Non-pigmented ciliary epithelial cell (primary cell): ENCODE results near the gene ZNF181.
"Not testable (repeated sequence)": the region's sequence is repeated elsewhere in the genome, so short reads cannot be mapped to it uniquely, and the experiment has no call there.

ENCODE experiments used
- DNase-seq: peaks from one replicate; pipeline ENCODE4 v3.0.0-alpha.2; 2010; ENCODE audit warnings: low read depth

ZNF181 gene

DNA sequence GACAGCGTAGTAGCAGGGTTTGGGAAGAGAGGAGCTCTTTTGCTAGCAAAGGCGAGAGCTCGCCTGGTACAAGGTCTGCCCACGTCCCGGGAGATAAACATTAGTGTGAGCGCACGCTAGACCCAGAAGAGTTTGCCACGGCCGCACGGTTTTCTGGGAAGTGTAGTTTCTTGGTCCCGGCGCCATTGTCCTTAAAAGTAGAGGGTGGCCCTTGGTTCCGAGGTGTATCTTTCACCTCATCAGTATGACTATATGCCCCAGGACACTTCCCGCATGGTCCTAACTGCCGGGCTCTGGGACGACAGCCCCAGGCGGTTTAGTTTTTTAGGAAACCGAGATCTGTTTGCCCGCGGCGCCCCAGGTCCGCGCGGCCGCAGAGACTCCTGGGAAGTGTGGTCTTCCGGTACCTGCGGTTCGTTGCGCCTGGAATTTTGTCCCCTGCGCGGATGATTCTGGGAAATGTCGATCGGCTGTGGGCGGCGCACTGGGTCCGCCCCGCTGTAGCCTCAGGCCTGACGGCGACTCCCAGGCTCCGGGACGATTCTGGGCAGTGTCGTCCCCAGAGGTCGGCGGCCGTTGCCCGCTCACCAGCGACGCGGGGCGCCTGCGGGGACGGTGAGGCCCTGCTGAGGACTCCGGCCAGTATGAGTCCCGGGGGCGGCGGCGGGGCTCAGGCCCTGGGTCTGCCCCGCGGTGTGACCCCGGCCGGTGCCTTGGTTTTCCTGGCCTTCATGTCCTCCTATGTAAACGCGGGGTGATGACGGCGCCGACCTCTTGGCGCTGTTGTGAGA, at the start of gene ZNF181:
TSS of gene ZNF181 (plus strand) at position 498 of the 791 bp plus-strand sequence. CDS start 795 bp downstream, outside the sequence.
- DNase-seq: peak; percentile 50

DNA sequence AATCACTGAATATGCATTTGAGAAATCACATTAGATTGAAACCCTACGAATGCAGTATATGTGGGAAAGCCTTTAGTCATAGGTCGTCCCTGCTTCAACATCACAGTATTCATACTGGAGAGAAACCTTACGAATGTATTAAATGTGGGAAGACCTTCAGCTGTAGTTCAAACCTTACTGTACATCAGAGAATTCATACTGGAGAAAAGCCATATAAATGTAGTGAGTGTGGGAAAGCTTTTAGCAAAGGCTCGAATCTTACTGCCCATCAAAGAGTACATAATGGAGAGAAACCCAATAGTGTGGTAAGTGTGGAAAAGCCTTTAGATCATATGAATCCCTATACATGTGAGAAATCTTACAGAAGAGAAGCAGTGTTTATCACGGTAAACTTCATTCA, 48.8 kb upstream of the ZNF181 start:
- not testable (repeated sequence) for DNase-seq

- DNase-seq: no peak
These were observed 47.6 kb upstream of the ZNF181 start for GRCh38 chr19:34686455-34686854.

DNA sequence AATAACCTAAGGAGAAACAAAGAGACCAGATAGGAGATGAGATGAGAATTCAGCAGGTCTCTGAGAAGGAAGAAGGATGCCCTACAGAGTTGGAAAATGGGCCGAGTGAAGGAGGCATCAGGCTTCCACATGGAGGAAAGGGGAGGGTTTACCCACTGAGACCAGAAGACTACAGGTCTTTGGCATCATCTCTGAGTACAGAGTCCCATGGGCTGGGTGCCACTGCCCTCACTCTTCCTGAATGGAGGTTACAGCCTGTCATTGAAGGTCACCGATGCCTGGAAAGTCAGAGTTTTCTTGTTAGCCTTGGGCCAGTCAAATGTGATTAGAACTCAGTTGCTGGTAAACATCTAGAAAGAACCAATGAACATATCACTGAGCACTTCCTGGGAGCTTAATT, 46.7 kb upstream of the ZNF181 start:
- DNase-seq: no peak

DNA sequence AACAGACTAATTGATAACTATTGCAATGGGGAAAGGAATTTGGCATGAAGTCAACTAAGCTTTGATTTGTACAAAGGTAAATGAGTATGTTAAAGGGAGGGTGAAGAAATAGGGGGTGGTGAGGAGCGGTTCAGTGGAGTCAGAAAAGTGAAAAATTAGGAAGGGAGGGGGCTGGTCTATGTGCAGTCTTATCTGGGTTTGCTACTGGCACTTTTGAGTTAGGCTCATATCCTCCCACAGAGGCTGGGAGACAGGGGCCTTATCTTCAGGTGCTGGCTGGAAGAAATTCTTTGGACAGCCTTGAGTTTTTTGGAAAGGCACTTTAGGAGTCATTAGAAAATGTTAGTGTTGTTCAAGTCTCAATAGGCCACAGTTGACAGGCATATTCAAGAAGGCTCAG, 45.5 kb upstream of the ZNF181 start:
- DNase-seq: no peak

GRCh38 chr19:34690372-34690771, 43.7 kb upstream of the ZNF181 start:
- no peak for DNase-seq

- DNase-seq: no peak
These were observed 41.5 kb upstream of the ZNF181 start for GRCh38 chr19:34692549-34692948.

DNA sequence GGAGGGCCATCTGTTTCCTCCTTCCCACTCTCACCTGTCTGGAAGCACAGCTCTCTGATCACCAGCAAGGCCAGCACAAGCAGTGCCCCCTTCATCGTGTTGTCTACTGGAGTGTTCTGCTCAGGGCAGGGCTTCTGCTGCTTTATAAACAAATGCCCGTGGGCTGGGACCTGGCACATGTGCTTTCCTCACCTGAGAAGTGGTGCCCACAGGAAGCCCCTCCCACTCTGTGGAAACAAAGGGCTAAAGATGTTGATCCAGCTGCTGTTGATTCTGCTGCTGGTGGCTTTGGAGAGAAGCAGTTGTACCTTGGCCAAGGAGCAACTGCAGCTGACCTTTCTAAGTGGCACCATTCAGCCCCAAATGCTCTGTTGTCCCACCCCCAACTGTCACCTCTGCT, 26.4 kb upstream of the ZNF181 start:
- no peak for DNase-seq

- no peak for DNase-seq
These were observed 22.2 kb upstream of the ZNF181 start for GRCh38 chr19:34711890-34712289.

DNA sequence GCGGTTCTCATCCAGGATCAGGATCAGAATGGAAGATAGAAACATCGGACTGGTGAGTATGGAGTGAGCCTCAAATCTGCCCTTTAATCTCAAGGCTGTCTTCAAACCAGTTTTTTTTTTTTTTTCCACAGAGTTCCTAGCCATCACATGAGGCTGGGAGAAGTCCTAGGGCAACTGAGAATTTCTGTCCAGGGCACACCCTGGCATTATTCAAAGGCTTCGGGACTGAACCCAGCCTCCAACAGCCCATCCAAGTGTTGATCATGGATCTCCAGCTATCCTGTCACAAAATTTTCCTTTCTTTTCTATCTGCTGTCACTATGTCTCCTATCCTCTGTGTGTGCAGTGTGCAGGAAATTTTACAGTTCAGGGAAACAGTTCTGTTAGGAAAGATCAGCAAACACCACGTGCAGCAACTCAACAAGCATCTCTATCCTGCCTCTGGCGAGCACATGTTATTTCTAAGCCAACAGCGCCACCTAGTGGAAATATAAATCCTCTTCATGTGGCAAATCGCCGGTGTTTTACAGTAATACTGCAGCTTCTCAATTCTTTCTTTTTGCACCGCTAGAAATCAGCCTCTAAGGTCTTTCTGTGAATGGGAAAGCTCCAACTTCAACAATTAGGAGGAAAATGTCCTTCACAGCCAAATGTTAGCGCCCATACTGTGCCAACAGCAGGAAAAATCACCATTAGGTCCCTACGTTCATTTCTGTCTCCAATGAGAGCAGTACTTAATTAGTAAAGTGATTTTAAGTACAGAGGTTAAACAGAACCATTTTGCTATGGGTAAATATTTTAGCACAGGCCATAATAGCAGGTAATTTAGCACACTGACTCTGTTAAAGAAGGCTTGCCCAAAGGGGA, 21.4 kb upstream of the ZNF181 start:
- peak; percentile 34 for DNase-seq

DNA sequence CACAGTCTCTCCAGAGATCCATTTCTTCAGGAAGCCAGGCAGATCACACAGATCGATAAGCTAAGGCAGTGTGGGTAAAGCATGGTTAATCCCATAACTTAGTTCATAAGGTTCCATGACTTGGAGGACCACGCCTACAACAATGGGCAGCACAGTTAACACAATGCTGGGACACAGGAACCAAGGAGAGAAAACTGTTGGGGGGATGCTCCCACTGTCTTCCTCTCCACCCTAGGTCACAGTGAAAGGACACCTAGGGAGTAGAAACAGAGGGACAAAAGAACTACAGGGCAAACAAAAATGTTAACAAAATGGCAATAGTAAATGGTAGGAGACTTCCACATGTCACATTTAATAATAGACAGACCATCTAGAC, 20.8 kb upstream of the ZNF181 start:
- DNase-seq: no peak

- no peak for DNase-seq
These were observed 18.7 kb upstream of the ZNF181 start for GRCh38 chr19:34715357-34715756.

- no peak for DNase-seq
These were observed 11.7 kb upstream of the ZNF181 start for GRCh38 chr19:34722353-34722752.

GRCh38 chr19:34725400-34725799, 8.6 kb upstream of the ZNF181 start:
- no peak for DNase-seq

- DNase-seq: no peak
These were observed 2.8 kb upstream of the ZNF181 start for GRCh38 chr19:34731019-34731829.

- no peak for DNase-seq
These were observed 2.1 kb upstream of the ZNF181 start for GRCh38 chr19:34731964-34732363.

DNA sequence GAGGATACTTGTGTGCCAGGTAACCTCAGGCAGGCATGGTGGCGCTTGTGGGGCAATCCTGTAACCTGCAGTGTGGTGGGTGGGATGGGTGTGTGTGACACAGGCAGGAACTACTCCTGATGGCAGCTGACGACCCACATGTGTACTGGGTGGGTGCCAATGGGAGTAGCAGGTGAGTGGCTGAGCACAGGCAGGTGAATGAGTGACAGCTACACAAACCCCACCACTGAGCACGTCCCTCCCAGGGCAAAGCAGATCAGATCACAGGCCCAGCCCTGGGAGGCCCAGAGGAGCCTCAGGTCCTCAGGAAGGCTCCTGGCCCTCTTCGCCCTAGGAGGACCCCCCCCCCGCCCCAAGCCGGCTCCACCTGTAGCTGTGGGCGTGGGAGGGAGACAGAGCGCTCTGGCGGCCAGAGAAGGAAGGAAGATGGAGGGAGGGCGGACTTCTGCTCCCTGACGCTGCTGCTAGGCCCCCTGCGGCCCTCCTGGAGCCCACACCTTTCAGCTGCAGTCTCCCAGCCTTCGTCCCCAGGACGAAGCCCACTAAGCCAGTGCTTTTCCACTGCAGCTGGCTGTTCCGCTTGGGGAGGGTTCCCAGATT, 1.3 kb upstream of the ZNF181 start:
- DNase-seq: no peak

- DNase-seq: no peak
These were observed 737 bp upstream of the ZNF181 start for GRCh38 chr19:34733266-34733745.

DNA sequence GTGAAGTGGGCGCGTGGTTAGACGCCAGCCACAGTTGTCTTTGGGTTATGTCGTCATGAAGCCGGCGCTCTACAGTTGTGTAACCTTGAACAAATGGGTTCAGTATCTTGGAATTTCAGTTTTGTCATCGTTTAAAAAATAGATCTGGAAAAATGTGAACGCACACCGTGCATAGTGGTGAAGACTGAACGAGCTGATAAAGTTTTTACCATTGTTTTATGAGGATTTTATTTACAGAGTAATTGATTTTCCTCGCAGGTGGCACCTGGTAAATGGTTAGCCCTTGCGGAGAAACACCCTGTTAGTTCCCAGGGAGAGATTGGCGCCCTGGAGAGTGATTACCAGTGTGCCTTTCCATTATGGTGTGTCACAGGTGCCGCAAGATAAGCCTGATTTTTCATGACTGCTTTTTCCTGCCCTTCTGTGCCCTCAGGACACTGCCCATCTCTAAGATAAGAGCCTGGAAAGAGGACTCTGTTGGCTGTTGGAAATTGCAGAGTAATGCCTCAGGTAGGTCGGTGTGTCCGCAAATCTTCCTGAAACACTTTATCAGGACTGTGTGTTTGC, 577 bp downstream of the ZNF181 start:
- DNase-seq: peak; percentile 42

GRCh38 chr19:34744896-34745690, 11.1 kb downstream of the ZNF181 start:
- DNase-seq: no peak

- DNase-seq: no peak
These were observed 23.4 kb downstream of the ZNF181 start for GRCh38 chr19:34757441-34757840.
